CD1c-positive myeloid dendritic cell (primary cell): Measurements from ENCODE around the gene HIPK3.
"Not testable (repeated sequence)": the region's sequence is repeated elsewhere in the genome, so short reads cannot be mapped to it uniquely, and the experiment has no call there.

ENCODE experiments used
- DNase-seq: peaks from one replicate; pipeline ENCODE4 v3.0.0-alpha.2; 2016; ENCODE audit errors: extremely low spot score

The HIPK3 gene

GRCh38 chr11:33303541-33303940 lies 46.4 kb downstream of the HIPK3 start:
- DNase-seq = no peak

DNA sequence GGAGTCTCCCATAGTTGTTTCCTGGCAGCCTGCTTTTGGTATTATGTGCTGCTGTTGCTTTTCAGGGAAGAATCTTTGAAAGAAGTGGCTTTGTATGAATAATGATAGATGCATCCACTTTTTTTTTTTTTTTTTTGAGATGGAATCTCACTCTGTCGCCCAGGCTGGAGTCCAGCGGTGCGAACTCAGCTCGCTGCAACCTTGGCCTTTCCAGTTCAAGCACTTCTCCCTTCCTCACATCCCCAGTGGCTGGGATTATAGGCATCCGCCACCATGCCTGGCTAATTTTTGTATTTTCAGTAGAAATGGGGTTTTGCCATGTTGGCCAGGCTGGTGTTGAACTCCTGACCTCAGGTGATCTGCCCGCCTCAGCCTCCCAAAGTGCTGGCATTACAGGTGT lies 49.6 kb downstream of the HIPK3 start:
- not testable (repeated sequence) for DNase-seq

GRCh38 chr11:33307984-33308383 lies 50.8 kb downstream of the HIPK3 start:
- no peak for DNase-seq

GRCh38 chr11:33309118-33309517 lies 51.9 kb downstream of the HIPK3 start:
- DNase-seq = no peak

DNA sequence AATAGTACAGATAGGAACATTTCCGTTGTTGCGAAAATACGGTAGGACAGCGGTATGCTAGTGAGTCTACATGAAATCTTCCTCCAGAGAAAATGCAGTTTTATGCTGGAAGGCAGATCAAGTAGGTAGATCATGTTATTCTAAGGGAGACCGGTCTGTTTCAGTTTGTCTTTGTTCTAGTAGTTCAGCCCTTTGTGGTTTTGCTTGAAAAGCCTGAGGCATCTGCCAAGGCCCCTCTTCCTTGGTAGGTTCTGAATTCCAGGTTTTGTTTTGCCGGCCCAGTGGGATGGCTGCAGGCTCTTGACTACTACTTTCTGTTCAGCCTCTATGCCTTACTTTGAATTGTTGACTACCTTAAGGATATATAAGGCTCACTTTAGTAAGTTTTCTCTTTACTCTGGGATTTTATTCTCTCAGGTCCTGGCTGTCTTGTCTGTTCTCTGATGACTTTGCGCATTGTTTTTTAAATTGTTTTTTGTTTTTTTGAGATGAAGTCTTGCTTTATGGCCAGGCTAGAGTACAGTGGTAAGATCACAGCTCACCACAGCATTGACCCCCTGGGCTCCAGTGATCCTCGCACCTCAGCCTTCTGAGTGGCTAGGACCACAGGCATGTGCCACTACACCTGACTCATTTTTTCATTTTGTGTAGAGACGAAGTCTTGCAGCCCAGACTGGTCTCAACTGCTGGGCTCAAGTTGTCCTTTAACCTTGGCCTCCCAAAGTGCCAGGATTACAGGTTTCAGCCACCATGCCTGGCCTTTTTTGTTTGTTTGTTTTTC lies 53.7 kb downstream of the HIPK3 start:
- DNase-seq = no peak

- no peak for DNase-seq
Observed at GRCh38 chr11:33311680-33312079, 54.5 kb downstream of the HIPK3 start.

DNA sequence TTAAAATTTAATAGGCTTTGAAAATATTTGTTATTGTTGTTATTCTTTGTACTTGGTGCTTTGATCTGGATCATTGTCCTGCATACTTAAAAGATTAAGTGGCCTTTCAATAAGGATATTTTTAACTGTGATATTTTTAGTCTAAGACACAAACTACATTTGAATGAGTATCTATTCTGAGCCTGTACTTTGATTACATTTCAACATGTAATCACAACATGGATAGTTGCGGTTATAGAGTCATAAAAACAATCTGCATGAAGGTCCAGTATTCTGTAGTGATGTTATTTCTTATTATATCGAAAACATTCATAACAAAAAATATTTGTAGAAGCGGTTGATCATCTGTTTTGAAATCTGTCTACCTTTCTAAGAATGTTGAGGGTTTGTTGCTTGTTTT lies 58.6 kb downstream of the HIPK3 start:
- DNase-seq = no peak

DNA sequence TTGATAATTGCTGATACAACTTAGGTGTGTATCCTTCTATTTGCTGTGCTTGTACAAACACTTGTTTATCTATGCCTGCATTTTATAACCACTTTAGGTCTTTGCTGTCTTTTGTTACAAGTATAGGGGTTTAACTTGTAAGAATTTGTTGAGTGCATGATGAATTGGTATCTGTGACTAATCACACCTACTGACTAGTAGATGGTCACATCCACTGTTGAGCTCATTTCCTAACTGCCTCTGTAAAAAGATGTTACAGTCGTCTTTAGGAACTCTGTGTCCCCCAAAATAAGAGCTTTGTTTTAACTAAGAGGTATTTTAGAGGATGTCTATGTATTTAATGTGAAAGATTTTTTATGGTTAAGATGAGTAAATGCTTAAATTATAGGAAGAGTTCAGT lies 60.5 kb downstream of the HIPK3 start:
- no peak for DNase-seq

DNA sequence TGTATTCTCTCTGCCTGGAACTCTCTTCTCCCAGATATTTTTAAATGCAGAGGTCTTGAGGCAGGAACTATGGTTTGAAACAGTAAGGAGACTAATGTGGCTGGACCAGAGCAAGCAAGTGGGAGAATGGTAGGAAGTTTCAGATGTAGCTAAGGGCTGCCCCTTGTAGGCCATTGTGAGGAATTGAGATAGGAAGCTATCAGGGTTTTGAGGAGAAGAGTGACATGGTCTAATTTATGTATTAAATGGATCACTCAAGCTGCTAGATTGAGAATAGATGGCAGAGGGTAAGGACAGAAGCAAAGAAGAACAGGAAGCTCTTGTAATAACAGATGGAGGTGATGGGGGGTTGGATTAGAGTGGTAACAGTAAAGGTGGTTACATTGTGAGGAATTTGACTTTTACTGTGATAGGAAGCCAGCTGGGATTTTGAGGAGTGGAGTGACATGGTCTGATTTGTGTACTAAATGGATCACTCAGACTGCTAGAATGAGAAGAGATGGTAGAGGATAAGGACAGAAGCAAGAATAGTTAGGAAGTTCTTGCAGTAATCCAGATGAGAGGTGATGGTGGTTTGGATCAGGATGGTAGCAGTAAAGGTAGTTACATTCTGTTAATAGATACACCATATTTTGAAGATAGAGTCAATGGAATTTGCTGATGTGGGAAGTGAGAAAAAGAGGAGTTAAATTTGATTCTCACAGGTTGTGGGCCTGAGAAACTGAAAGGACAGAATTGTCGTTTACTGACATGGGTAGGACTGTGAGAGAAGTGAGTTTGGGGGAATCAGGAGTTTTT lies 63.0 kb downstream of the HIPK3 start:
- no peak for DNase-seq

- no peak for DNase-seq
Observed at GRCh38 chr11:33320814-33321330, 63.7 kb downstream of the HIPK3 start.

DNA sequence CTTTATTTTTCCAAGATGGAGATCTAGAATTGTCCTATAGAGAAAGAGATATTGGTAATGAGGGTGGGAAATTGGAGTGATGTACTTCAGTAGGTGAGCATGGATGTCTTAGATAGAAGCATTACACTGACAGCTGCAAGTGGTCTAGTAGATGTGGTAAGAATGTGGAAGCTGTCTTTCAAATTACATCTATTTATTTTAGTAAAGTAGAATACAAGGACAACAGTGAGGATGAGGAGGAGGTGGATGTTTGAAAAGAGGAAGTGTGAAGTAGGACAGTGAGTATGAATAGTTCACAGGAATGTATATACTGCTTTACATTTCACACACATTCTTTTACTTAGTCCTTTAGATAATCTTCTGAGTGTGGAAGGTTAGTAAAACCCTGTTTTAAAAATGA lies 64.2 kb downstream of the HIPK3 start:
- DNase-seq = peak; percentile 20

- DNase-seq = no peak
Observed at GRCh38 chr11:33323421-33323820, 66.2 kb downstream of the HIPK3 start.

- DNase-seq = peak; percentile 41
Observed at GRCh38 chr11:33324302-33324985, 67.3 kb downstream of the HIPK3 start.

DNA sequence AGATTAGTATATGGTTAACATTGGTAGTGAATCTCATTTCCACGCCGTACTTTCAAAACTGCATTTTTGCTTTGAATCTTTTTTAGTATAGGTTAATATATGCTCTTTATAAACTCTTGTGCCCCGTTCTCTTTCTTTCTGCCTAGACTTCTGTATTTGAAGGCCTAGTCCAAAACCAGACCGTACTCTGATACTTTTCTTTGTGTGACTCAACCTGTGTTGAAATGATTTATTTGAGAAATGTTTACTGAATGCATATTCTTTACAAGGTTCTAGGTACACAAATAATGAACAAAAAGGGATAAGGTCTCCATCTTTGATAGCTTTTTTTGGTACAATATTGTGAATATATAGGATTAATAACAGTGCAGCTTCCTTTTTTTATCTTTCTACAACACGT lies 68.3 kb downstream of the HIPK3 start:
- peak; percentile 13 for DNase-seq

- peak; percentile 58 for DNase-seq
Observed at GRCh38 chr11:33329705-33330329, 72.6 kb downstream of the HIPK3 start.

DNA sequence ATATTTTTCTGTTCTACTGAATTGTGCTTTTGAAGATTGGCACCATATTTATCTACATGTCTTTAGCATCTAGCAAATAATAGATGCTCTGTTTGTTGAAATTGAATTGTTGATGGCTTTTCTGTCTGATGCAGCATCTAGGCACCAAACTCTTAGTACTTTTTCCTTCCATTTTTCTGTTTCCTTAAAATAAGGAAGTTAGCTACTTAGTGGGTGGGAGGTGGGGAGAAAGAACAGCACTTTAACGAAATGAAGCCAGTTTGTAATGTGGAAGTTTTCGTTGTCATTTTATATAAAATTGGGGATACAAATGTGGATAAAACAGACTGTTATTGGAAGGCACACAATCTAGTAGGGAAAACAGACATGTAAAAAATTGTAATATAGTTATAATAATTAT lies 76.6 kb downstream of the HIPK3 start:
- peak; percentile 47 for DNase-seq

GRCh38 chr11:33334627-33335026 lies 77.4 kb downstream of the HIPK3 start:
- no peak for DNase-seq

DNA sequence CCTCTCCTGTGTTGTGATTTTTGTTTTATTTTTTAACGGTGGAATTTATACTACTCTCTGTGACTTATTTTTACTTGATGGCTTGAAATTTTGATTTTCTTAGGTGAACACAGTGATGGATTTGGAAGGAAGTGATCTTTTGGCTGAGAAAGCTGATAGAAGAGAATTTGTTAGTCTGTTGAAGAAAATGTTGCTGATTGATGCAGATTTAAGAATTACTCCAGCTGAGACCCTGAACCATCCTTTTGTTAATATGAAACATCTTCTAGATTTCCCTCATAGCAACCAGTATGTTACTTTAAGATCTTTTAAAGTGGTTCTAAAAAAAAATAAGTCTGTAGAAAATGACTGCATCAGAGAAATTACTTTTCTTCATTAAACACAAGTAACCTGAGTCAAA lies 82.1 kb downstream of the HIPK3 start:
- DNase-seq = no peak

- DNase-seq = no peak
Observed at GRCh38 chr11:33344611-33345010, 87.4 kb downstream of the HIPK3 start.

- no peak for DNase-seq
Observed at GRCh38 chr11:33347490-33348125, 90.4 kb downstream of the HIPK3 start.

DNA sequence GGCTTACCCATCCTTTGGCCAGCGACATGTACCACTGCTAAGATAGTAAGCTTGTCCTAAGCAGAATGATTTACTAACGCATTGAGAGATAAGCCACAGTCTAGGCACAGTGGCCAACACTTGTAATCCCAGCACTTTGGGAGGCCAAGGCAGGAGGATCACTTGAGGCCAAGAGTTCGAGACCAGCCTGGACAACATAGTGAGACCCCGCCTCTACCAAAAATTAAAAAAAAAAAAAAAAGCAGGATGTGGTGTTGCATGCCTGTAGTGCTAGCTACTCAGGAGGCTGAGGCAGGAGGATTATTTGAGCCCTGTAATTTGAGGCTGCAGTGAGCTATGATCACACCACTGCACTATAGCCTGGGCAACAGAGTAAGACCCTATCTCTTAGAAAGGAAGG lies 93.1 kb downstream of the HIPK3 start:
- DNase-seq = no peak
